ENCODE results near the gene KLF17. TPM values are rescaled to one million over a fixed set of nuclear protein-coding genes. Genes with fewer than 3 reads are reported as not detected.

Gene KLF17
- total RNA-seq, 2 donors from 2014 or later, result 0.80 TPM; not detected in 1

GRCh38 chr1:44154049-44154448 is 35.4 kb downstream of the KLF17 start:
- intact Hi-C loops (cut with DNase I), result no loop called here
- Histone ChIP-seq H3K36me3 (no peaks in the 10 kb centered on the region), H3K4me3 (no peak overlapping the region), H3K9me3 (no peaks in the 10 kb centered on the region), H3K27ac (no peak overlapping the region), H3K4me1 (replicated peaks) (no peaks in the 10 kb centered on the region), H3K27me3 (replicated peaks; ENCODE audit: insufficient read depth) (no peaks in the 10 kb centered on the region)
- no peak for DNase-seq (ENCODE audit: low spot score)
- no peak for TF ChIP-seq CTCF (IDR thresholded peaks at IDR 0.05)
- no peak for TF ChIP-seq POLR2AphosphoS5 (IDR thresholded peaks at IDR 0.05)
- TF ChIP-seq POLR2A (IDR thresholded peaks at IDR 0.05), result no peak
- 44% methylated on average over 3 of the region's 3 CpGs for WGBS

DNA sequence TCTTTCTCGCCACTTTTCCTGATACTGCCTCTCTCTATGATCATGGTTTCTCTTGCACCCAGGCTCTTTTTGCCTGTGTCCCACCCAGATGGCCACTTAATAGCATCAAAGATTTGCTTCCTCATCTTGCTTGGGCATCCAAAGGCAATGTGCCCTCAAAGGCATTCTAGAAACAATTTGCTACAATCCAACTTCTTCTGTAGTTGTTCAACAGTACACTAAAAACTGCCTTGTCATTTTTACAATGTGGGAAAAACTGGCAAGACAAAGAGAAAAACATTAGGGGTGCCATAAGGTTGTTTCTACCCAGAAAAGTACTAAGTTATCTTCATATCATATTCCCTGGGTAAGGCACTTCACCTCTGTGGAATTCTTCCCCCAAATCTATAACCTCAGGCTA is 39.3 kb downstream of the KLF17 start:
- Histone ChIP-seq H3K36me3 (no peaks in the 10 kb centered on the region), H3K4me1 (replicated peaks) (no peaks in the 10 kb centered on the region), H3K27ac (no peak overlapping the region), H3K9me3 (no peaks in the 10 kb centered on the region), H3K27me3 (replicated peaks; ENCODE audit: insufficient read depth) (no peaks in the 10 kb centered on the region), H3K4me3 (no peak overlapping the region)
- intact Hi-C loops (cut with DNase I), result no loop called here
- 88% methylated on average over 1 of the region's 1 CpG for WGBS
- TF ChIP-seq POLR2A (IDR thresholded peaks at IDR 0.05) (no peak), CTCF (IDR thresholded peaks at IDR 0.05) (no peak), POLR2AphosphoS5 (IDR thresholded peaks at IDR 0.05) (no peak)
- no peak for DNase-seq (ENCODE audit: low spot score)

DNA sequence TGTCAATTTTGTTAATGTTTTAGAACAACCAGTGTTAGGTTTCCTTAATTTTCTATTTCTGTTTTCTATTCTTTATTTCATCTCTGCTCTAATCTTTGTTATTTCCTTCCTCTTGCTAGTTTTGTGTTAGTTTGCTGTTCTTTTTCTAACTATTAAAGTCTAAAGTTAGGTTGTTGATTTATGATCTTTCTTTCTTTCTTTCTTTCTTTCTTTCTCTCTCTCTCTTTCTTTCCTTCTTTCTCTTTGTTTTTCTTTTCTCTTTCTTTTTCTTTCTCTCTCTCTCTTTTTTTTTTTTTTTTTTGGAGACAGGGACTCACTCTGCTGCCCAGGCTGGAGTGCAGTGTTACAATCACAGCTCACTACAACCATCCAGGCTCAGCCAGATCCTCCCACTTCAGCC is 40.2 kb downstream of the KLF17 start:
- DNase-seq (ENCODE audit: low spot score), result no peak
- Histone ChIP-seq H3K27me3 (replicated peaks; ENCODE audit: insufficient read depth) (no peaks in the 10 kb centered on the region), H3K9me3 (no peaks in the 10 kb centered on the region), H3K27ac (no peak overlapping the region), H3K4me3 (no peak overlapping the region), H3K4me1 (replicated peaks) (no peaks in the 10 kb centered on the region), H3K36me3 (no peaks in the 10 kb centered on the region)
- intact Hi-C loops (cut with DNase I), result no loop called here
- TF ChIP-seq POLR2AphosphoS5 (IDR thresholded peaks at IDR 0.05), result no peak
- no peak for TF ChIP-seq POLR2A (IDR thresholded peaks at IDR 0.05)
- TF ChIP-seq CTCF (IDR thresholded peaks at IDR 0.05), result no peak

GRCh38 chr1:44161546-44161945 is 42.9 kb downstream of the KLF17 start:
- intact Hi-C loops (cut with DNase I), result no loop called here
- Histone ChIP-seq H3K4me1 (replicated peaks) (no peaks in the 10 kb centered on the region), H3K4me3 (no peak overlapping the region), H3K9me3 (no peaks in the 10 kb centered on the region), H3K36me3 (no peaks in the 10 kb centered on the region), H3K27me3 (replicated peaks; ENCODE audit: insufficient read depth) (no peaks in the 10 kb centered on the region), H3K27ac (no peak overlapping the region)
- no peak for DNase-seq (ENCODE audit: low spot score)
- TF ChIP-seq CTCF (IDR thresholded peaks at IDR 0.05), result no peak

DNA sequence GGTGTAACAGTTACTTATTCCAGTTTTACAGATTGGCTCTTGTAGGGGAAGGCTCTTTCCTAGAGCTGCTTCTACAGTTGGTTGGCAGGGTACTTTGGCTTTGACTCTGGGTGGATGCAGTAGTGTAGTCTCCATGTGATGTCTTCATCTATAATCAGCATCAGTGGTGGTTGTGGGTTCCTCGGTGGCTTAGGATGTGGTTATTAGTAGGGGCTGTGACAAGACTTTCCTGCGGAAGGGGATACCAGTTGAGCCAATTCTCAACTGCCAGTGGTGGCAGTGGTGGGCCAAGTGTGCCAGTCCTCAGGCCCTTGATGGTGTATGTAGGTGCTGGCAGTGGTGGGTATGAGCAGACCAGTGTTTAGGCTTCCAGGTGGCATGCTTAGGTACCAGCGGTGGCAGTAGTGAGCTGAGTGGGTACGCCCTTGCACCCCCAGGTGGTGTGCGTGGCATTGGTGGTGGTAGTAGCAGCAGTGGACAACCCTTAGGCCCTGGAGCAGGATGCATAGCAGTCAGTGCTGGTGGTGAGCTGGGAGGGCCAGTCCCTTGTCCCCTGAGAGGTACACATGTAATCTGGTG is 50.0 kb downstream of the KLF17 start:
- 94% methylated on average over 5 of the region's 5 CpGs for WGBS
- DNase-seq (ENCODE audit: low spot score), result no peak
- Histone ChIP-seq H3K36me3 (no peaks in the 10 kb centered on the region), H3K4me1 (replicated peaks) (no peaks in the 10 kb centered on the region), H3K27me3 (replicated peaks; ENCODE audit: insufficient read depth) (no peaks in the 10 kb centered on the region), H3K9me3 (no peaks in the 10 kb centered on the region), H3K27ac (no peak overlapping the region), H3K4me3 (no peak overlapping the region)
- intact Hi-C loops (cut with DNase I), result no loop called here
- no peak for TF ChIP-seq POLR2AphosphoS5 (IDR thresholded peaks at IDR 0.05)
- TF ChIP-seq CTCF (IDR thresholded peaks at IDR 0.05), result no peak
- TF ChIP-seq POLR2A (IDR thresholded peaks at IDR 0.05), result no peak
